Measurements from ENCODE around the gene DES.

Gene DES

DNA sequence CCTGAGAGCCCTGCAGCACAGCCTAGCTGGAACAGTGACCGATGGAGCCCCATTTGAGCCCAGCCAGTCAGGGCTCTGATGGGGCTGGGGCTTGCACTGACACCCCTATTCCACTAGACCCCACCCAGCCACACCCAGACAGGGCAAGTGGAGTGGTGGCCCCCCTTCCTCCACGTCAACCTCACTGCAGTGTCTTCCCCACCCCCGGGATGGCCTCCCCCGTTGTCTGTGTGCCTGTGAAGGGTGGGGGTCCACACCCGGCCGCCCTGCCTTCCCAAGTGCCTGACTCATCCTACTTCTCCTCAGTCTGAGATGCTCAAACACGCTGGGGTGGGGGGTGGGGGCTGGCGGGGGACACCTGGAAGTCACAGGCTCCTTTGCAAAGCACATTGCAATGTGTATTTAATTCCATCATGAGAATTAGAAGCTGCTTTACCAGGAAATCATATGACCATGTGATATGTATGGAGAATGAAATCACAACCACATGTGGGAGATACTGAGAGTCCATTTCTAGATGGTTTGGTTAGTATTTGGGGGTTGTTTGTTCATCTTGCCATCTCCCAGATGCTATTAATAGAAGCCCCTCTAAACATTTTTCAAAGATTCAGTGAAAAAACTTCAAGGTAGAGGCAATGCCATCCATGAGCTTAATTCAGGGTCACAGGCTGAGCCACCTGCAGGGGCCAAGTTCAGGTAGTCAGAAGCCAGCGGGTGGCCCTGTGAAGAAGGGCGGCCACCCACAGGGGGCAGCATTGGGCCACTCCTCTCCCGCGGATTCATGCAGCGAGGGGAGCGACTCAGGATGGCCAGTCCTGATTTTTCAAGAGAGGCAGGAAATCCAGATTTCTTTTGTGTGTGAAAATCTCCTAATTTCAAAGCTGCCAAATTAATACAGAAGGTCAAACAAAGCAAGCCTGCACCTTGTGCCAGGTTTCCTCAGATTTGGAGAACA, 57.8 kb downstream of the DES start:
- peak; percentile 59 for DNase-seq

Measured in NCI-H1694 treated with DMSO at 0.1 percent for 48 hours (cell line).